Prostate gland (tissue), 2 donors: ENCODE measurements around the gene LYRM2.

Experiments
- POLR2A ChIP-seq: fragments of 450-650 bp; IDR thresholded peaks from one replicate; pipeline ENCODE4 v1.6.1; 2016; ENCODE audit warnings: antibody characterized with exemption, mild to moderate bottlenecking
- POLR2AphosphoS5 ChIP-seq: sonication (generic); formaldehyde crosslinking; IDR thresholded peaks from one replicate; pipeline ENCODE4 v1.6.1; 2017; ENCODE audit warnings: antibody characterized with exemption
- TF ChIP-seq, protein P1 (sequence below), 4 experiments: fragments of 200-600 bp in 2 of 4; fragments of 450-650 bp in 2 of 4; sonication (generic) in 2 of 4; IDR thresholded peaks; 1 replicate in 3 of 4; 2 replicates in 1 of 4; pipeline ENCODE4 v1.5.1; 2016 to 2019; ENCODE audit warnings: antibody characterized with exemption in 4 of 4, mild to moderate bottlenecking in 2 of 4, moderate library complexity in 2 of 4

DNA sequence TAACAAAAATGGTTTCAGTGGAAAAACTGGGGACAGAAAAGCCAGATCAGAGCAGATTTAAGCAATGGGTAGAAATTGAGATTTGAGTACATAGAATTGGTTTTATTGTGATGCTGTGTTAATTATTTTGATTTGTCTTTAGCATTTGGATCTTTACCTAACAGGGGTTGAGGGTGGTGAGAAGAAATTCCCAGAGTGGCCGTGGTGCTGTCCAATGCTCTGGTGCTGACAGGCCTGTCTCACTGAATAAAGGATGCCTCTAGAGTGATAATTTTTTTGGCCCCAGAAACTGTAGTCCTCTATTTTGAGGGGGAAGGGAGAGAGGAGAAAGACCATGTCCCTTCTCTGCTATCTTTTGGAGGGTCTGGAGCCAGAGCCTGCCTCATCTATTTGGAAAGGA is 79.1 kb downstream of the LYRM2 start:
- TF ChIP-seq, protein P1, sequence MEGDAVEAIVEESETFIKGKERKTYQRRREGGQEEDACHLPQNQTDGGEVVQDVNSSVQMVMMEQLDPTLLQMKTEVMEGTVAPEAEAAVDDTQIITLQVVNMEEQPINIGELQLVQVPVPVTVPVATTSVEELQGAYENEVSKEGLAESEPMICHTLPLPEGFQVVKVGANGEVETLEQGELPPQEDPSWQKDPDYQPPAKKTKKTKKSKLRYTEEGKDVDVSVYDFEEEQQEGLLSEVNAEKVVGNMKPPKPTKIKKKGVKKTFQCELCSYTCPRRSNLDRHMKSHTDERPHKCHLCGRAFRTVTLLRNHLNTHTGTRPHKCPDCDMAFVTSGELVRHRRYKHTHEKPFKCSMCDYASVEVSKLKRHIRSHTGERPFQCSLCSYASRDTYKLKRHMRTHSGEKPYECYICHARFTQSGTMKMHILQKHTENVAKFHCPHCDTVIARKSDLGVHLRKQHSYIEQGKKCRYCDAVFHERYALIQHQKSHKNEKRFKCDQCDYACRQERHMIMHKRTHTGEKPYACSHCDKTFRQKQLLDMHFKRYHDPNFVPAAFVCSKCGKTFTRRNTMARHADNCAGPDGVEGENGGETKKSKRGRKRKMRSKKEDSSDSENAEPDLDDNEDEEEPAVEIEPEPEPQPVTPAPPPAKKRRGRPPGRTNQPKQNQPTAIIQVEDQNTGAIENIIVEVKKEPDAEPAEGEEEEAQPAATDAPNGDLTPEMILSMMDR (IDR thresholded peaks at IDR 0.05): no peak
- TF ChIP-seq POLR2A: no peak
- TF ChIP-seq POLR2AphosphoS5: no peak
